Parathyroid adenoma (tissue), 2 donors: ENCODE results near the gene INHBE.

Experiments
- H2AFZ ChIP-seq: fragments of 300-600 bp; sonication (generic); one replicate; pipeline ENCODE4 v1.7.0; 2017; ENCODE audit warnings: antibody characterized with exemption, mild to moderate bottlenecking
- H3K27ac ChIP-seq: fragments of 300-600 bp; sonication (generic); one replicate; pipeline ENCODE4 v1.7.0; 2017
- H3K27me3 ChIP-seq: fragments of 300-600 bp; sonication (generic); one replicate; pipeline ENCODE4 v1.7.0; 2017; ENCODE audit warnings: low read length; ENCODE audit not compliant: control insufficient read depth, insufficient read depth
- H3K36me3 ChIP-seq: fragments of 300-600 bp; sonication (generic); one replicate; pipeline ENCODE4 v1.7.0; 2017; ENCODE audit warnings: low read length; ENCODE audit not compliant: control insufficient read depth, insufficient read depth
- H3K4me1 ChIP-seq: fragments of 300-600 bp; sonication (generic); one replicate; pipeline ENCODE4 v1.7.0; 2017; ENCODE audit warnings: control low read depth
- H3K4me2 ChIP-seq: fragments of 300-600 bp; sonication (generic); one replicate; pipeline ENCODE4 v1.7.0; 2017; ENCODE audit warnings: low read length
- H3K4me3 ChIP-seq: fragments of 300-600 bp; sonication (generic); one replicate; pipeline ENCODE4 v1.7.0; 2017; ENCODE audit warnings: low read depth, low read length
- H3K79me2 ChIP-seq: fragments of 300-600 bp; sonication (generic); one replicate; pipeline ENCODE4 v1.7.0; 2017; ENCODE audit warnings: control low read depth
- H3K9ac ChIP-seq: fragments of 300-600 bp; sonication (generic); one replicate; pipeline ENCODE4 v1.7.0; 2017; ENCODE audit warnings: mild to moderate bottlenecking
- H3K9me3 ChIP-seq: fragments of 300-600 bp; sonication (generic); one replicate; pipeline ENCODE4 v1.7.0; 2017; ENCODE audit warnings: low read length; ENCODE audit not compliant: control insufficient read depth
- TF ChIP-seq, protein P1 (sequence below): fragments of 300-600 bp; sonication (generic); IDR thresholded peaks from one replicate; pipeline ENCODE4 v1.7.0; 2017; ENCODE audit warnings: antibody characterized with exemption, mild to moderate bottlenecking
- donor health status: primary hyperparathyroidism.

INHBE gene

GRCh38 chr12:57476993-57477709 is 22.0 kb downstream of the INHBE start:
- no peaks in the 10 kb centered on the region for H3K79me2 ChIP-seq
- TF ChIP-seq, protein P1, sequence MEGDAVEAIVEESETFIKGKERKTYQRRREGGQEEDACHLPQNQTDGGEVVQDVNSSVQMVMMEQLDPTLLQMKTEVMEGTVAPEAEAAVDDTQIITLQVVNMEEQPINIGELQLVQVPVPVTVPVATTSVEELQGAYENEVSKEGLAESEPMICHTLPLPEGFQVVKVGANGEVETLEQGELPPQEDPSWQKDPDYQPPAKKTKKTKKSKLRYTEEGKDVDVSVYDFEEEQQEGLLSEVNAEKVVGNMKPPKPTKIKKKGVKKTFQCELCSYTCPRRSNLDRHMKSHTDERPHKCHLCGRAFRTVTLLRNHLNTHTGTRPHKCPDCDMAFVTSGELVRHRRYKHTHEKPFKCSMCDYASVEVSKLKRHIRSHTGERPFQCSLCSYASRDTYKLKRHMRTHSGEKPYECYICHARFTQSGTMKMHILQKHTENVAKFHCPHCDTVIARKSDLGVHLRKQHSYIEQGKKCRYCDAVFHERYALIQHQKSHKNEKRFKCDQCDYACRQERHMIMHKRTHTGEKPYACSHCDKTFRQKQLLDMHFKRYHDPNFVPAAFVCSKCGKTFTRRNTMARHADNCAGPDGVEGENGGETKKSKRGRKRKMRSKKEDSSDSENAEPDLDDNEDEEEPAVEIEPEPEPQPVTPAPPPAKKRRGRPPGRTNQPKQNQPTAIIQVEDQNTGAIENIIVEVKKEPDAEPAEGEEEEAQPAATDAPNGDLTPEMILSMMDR = no peak
- peaks cover 7% of the 10 kb centered on the region for H3K27me3 ChIP-seq
- H3K9me3 ChIP-seq = no peaks in the 10 kb centered on the region
- H3K9ac ChIP-seq = no peak overlapping the region
- no peak overlapping the region for H3K4me2 ChIP-seq
- H2AFZ ChIP-seq = no peak overlapping the region
- H3K27ac ChIP-seq = no peak overlapping the region
- H3K4me1 ChIP-seq = peaks cover 11% of the 10 kb centered on the region
- no peaks in the 10 kb centered on the region for H3K36me3 ChIP-seq
- H3K4me3 ChIP-seq = no peak overlapping the region

GRCh38 chr12:57477710-57478681 is 22.9 kb downstream of the INHBE start:
- Histone ChIP-seq H3K4me3 (no peak overlapping the region), H3K27me3 (peaks cover 7% of the 10 kb centered on the region), H3K27ac (no peak overlapping the region), H3K9ac (no peak overlapping the region), H2AFZ (no peak overlapping the region), H3K4me2 (no peak overlapping the region), H3K4me1 (peaks cover 11% of the 10 kb centered on the region), H3K9me3 (no peaks in the 10 kb centered on the region), H3K36me3 (no peaks in the 10 kb centered on the region), H3K79me2 (no peaks in the 10 kb centered on the region)
- TF ChIP-seq, protein P1 = no peak

GRCh38 chr12:57479043-57479375 is 23.9 kb downstream of the INHBE start:
- Histone ChIP-seq H3K4me1 (peaks cover 11% of the 10 kb centered on the region), H3K27ac (no peak overlapping the region), H3K9me3 (no peaks in the 10 kb centered on the region), H3K27me3 (peaks cover 7% of the 10 kb centered on the region), H3K4me2 (no peak overlapping the region), H2AFZ (no peak overlapping the region), H3K9ac (no peak overlapping the region), H3K36me3 (no peaks in the 10 kb centered on the region), H3K79me2 (no peaks in the 10 kb centered on the region), H3K4me3 (no peak overlapping the region)
- TF ChIP-seq, protein P1 = no peak

- no peak within 1 kb of the TSS for H3K27ac ChIP-seq
- no peak within 1 kb of the TSS for H3K4me3 ChIP-seq
- H3K9ac ChIP-seq = no peak within 1 kb of the TSS
Observed at GRCh38 chr12:57479376-57480115, 24.4 kb downstream of the INHBE start, which contains the start of gene ARHGAP9. Gene ARHGAP9 (minus strand): TSS chr12:57479866. CDS start chr12:57479406, 460 bp downstream.

More at GRCh38 chr12:57479376-57480115, 24.4 kb downstream of the INHBE start, which contains the start of gene ARHGAP9:
- Histone ChIP-seq H3K4me1 (peaks cover 8% of the 10 kb centered on the region), H3K36me3 (no peaks in the 10 kb centered on the region), H3K4me2 (no peak within 1 kb of the TSS), H2AFZ (no peak within 1 kb of the TSS), H3K27me3 (peaks cover 7% of the 10 kb centered on the region), H3K79me2 (no peaks in the 10 kb centered on the region), H3K9me3 (no peaks in the 10 kb centered on the region)
- TF ChIP-seq, protein P1 = no peak
